HTERT RPE-1 (cell line): ENCODE data around the gene PNMA1.
"Not testable (repeated sequence)": the region's sequence is repeated elsewhere in the genome, so short reads cannot be mapped to it uniquely, and the experiment has no call there.

Experiments
- in situ Hi-C: fragments of 300-500 bp; cut with MboI; formaldehyde crosslinking; loops from 4 replicates; pipeline ENCODE4 v1.14.3; 2020; ENCODE audit warnings: low sequenced_read_pairs

The PNMA1 gene

DNA sequence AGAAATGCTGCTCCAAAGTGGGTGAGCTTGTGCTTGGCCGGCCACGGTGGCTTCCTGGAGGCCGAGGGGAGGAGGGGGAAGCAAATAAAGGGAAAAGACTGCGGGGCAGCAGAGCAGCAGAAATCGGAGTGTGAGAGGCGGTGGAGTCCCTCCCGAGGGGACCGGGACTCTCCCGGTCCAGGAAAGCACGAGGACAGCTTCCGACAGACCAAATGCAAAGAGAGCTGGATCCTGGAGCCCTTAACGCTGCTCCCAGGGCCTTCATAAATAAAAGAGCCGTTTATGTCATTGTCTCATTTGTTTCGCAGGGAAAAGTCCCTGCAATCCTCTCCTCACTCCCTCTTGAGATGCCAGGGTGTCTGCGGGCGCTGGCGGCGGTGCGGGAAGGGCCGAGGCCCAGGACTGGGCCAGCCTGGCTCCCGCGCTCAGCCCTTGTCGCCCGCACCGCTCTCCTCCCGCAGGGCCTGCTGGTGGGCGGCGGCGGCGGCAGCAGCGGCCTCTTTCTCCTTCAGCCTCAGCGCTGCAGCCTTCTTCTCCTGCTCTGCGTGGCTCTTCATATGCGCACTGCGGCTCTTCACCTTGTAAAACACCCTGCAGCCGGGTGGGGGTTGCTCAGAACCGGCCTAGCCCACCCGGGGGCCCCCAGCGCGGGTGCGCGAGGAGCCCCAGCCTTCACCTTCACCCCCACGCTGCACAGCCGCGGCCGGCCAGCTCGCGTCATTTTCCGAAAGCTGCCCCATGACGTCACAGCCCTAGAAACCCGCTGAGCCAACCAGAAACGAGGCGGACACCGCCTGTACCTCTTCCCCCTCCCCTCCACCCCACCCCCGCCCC lies 4.5 kb upstream of the PNMA1 start:
- in situ Hi-C loops, result no loop called here

DNA sequence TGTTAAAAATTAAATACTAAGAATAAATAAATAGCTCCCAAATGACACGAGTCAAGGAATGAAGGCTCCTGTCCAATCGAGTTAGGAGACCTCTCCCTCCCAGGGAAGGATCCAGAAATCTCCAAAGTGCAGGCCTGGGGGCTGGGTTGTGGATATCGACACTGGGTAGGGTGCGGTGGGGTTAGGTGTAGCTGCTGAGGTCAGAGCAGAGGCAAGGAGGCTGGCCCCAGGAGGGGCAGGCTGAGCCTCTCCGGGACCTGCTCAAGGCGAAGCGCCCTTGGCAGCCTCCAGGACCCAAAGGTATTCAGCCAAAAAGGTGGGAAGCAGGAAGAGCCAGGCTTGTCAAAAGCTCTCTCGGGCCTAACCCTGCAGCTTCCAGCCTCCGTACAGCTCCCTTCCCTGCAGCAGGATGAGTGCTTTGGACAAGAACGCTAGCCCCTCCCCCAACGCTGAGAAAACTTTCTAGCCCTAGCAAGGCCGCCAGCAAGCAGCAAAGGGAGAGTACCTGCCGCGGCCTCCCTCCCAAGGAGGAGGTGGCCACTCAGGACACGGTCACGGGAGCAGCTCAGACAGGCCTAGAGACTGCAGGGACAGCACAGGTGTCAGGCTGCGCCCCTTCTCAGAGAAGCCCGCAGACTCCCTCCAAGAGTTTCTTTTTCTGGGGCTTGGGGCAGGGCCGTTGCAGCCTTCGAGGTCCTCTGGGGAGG lies 3.7 kb upstream of the PNMA1 start:
- in situ Hi-C loops, result no loop called here

DNA sequence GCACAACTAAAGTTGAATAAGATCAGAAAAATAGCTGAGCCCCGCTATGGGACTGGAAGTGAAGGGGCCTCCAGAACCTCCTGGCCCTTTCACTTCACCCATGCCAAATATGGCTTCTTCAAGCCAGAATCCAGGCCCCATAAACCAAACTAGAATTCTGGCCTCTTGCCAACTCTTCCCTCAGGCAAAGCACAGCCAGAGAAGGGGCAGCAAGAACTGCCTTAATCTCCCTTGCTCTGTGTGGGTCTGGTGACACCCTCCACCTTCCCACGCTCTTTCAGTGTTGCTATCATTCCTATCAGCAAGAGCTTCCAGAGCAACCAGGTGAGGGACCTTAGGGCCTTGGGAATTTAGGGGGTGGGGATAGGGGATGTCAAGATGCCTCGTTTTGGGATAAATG lies 3.1 kb upstream of the PNMA1 start:
- in situ Hi-C loops, result no loop called here

DNA sequence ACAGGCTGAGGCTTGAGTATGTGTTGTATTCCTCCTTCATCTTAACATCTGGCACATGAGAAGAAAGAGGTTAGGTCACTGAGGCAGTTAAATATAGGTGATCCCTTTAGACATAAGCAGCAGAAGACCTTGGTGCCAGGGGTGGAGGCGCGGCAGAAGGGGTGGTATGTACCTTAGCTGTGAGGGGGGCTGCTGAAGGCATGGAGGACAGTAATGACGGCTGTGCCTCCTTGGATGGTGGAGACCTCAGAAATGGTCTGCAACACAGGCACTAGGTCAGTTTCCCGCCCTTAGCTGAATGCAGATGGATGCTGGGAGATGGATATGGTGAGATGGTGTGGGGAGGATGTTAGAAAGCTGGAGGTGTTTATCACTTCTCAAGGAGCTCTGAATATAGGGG lies 1.5 kb upstream of the PNMA1 start:
- in situ Hi-C loops, result no loop called here

DNA sequence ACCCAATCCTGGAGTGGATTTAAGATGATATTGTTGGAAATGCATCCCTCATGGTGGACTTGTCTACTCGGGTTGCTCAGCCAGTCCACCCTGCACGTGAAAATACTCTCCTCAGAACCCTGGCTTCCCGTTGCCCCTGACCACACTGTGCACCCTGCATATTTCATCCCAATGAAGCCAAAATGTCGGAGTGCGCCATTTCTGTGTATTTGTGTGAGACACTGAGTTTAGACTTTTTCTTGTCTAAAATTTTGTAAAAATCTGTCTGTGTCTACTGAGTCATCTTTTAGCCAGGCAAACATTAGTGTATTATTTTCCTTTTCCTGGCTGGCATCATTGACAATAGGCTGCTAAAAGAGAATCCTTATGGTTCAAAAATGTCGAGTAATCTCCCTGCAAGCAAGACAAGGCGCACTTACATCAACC lies 485 bp upstream of the PNMA1 start:
- in situ Hi-C loops, result no loop called here

DNA sequence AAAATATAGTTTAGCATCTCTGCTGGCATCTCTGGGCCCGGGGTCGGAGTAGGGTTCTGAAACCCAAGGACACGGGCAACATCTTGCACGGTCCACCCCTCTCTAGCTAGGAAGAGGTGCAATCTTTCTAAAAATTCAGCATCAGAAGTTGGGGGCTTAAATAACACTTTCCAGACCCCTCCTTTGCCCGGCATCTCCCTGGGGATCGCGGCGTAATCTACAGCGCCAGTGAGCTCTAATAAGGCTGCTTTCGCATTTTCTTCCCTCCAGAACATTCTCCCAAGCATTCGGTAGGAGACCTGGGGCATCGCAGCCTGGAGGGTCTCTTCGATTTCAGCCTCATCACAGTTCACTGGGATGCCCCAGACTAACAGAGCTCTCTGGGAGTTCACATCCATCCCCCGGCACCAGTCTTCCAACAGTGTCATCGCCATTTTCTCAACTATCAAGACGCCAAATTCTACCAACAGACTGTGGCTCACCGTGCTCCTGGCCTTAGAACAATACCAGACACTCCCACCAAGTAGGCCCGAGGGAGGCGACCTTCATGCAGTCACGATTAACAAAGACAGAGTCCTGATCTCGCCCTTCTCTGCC lies 880 bp downstream of the PNMA1 start:
- in situ Hi-C loops, result no loop called here

DNA sequence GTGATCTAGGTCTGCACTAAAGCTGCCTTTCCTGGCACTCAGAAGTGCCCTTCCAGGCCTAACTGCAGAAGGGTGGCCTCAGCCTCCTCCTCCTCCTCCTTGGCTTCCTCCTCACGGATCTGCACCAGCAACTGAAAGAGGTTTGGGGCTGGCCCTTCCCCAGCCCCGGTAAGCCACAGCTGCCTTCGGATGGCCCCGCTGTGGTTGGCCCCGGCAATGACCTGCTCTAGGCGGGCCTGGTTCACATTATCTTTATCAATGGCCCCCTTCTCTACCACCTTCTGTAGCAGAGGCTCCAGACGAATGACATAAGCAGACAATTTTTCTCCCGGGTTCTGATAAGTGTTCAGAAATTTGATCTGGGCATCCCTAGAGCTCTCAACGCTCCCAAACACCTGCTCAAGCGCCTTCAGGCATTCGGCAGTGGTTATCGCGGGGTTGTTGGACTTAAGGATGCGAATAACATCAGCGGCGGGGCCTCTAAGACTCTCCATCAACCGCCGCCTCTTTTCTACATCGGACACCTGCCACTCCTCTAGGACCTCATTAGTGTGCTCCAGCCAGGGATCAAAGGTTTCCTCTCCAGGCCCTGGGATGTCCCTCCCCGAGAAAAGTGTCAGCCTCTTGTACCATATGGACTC lies 1.5 kb downstream of the PNMA1 start:
- in situ Hi-C loops, result no loop called here

DNA sequence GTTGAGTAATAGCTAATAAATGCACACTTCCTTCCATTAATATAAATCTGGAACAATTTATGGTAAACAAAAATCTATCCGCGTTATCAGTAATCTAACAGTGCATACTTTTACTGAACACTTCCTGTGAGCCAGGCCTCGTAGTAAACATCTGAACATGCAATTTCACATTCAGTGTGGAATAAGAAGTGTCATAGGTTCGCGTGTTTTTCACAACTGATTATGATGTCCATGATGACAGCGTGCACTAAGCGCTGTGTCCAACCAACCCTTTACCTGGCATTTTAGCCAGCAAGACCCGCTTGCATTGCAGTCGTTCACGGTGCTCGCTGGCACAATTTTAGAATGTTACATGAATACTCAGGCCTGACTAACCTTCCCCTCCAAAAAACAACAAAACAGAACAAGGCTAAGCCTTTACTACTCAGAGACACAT lies 2.1 kb downstream of the PNMA1 start:
- in situ Hi-C loops, result no loop called here

DNA sequence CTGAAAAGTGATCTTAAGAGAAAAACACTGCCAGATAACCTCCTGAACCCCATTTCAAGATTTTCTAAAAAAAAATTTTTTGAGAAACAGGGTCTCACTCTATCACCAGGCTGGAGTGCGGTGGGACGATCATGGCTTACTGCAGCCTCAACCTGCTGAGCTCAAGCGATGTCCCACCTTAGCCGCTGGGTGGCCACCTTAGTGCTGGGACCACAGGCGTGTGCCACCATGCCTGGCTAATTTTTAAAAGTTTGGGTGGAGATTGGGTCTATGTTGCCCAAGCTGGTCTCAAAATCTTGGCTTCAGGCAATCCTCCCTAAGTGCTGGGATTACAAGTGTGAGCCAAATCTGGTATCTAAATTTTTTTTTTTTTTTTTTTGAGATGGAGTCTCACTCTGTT lies 3.4 kb downstream of the PNMA1 start:
- in situ Hi-C loops, result no loop called here

DNA sequence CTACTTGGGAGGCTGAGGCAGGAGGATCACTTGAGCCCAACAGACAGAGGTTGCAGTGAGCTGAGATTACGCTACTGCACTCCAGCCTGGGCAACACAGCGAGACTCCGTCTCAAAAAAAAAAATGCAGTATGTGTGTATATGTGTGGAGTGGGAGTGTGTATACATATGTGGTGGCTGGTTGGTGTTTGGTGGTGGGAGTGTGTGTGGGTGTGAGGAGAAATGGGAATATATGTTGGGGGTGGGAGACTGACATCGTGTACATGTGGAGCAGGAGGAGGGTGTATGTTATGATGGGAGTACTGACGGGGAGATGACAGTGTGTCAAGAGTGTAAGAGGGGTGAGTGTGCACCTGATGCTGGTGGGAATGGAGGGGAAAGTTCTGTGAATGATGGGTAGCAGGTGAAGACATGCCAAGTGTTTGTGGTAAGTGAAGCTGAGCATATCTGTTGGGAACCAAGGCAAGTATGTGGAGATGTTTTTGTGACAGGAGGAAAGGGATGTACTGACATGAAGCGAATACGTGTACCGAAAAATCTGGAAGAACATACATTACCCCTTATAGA lies 4.2 kb downstream of the PNMA1 start:
- in situ Hi-C loops, result no loop called here

DNA sequence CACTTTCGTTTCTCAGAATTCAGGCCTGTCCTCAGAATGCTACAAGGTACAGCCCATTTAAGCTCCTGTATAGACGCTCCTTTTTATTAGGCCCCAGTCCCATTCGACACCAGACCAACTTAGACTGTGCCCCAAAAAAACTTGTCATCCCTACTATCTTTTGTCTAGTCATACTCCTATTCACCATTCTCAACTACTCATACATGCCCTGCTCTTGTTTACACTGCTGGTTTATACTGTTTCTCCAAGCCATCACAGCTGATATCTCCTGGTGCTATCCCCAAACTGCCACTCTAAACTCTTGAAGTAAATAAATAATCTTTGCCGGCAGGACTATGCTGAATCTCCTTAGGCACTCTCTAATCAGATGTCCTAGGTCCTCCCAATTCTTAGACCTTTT lies 6.1 kb downstream of the PNMA1 start:
- in situ Hi-C loops, result not testable (repeated sequence)

DNA sequence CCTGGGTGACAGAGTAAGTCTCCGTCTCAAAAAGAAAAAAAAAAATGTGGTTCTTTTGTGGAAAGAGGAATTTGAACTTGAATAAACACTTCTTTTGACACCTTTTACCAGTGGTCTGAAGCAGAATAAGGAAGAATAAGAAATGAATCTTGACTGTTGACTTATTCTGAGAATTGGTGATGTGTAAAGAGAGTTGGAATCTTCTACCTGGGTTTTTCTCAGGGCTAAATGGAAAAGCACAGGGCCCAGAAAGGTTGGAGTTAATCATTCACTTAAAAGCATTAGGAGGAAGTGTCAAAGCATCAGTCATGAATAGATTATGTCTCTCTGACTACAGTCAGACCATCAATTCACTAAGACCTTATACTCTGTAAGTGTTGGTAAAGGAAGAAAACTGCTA lies 13.9 kb downstream of the PNMA1 start:
- in situ Hi-C loops, result no loop called here

DNA sequence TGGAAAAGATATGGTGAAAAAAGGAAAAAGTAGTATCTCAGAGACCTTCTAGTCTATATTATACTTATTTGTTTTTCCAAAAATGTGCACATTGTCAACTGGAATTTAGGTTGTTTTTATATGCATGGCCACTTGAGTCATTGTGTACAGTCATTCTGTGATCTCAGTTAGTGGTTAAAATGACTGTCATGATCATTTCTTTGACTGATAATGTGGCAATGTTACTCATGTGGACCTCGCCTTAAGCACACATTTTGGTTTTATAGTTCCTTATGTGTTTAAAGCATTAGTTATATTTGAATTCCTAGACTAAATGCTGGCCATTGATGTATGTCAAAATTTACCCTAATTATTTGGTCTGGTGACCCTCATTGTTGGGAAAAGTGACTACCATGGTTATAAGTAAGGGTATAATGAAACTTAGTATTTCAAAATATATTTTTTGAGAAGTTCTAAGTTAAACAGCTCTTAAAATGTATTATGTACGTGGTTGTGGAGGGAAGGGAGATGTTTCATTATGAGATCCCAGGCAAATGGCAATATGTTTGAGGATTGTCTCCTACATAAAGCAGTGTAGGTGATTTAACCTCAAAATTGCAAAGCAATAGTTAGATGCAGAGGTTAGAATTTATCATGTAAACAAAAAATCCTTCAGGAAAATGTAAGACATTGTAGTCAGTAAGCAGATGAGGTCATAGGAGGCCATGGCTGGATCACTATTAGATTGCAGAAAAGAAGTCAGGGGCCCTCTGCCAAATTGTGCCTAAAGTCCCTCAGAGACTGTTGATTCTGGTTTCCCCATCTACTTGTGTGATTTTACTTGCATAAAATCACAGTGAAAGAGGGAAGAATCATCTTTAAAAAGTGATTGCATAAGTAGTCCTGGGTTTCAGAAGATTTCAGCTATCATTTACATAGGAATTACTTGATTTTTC lies 17.5 kb downstream of the PNMA1 start:
- in situ Hi-C loops, result no loop called here

DNA sequence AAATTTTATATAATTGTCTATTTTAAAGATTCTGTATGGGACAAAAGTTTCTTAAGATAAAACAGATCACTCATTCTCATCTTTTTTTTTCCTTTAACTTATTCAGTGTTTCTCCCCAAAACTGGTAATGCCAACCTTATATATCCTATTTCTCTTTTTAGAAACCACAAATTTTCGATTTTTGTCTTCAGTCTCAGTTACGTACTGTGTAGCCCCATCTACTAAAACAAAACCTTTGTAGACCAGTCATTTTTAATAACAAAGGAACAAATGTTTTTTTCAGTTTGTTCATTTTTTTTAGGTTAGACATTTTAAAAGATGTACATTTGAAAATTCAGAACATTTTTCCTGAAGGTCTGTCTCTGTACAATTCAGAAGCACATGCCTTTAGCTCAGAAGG lies 18.2 kb downstream of the PNMA1 start:
- in situ Hi-C loops, result no loop called here

DNA sequence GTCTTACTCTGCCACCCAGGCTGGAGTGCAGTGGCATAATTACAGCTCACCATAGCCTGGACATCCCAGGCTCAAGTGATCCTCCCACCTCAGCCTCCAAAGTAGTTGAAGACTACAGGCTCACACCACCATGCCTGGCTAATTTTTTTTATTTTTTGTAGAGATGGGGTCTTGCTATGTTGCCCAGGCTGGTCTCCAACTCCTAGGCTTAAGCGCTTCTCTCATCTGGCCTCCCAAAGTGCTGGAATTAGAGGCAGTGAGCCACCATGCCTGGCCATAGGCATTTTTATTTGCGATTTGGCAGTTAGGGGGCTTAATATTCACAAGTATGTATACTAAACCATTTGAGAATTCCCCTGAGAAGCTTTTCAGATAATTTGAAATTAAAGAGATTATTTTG lies 19.1 kb downstream of the PNMA1 start:
- in situ Hi-C loops, result no loop called here

DNA sequence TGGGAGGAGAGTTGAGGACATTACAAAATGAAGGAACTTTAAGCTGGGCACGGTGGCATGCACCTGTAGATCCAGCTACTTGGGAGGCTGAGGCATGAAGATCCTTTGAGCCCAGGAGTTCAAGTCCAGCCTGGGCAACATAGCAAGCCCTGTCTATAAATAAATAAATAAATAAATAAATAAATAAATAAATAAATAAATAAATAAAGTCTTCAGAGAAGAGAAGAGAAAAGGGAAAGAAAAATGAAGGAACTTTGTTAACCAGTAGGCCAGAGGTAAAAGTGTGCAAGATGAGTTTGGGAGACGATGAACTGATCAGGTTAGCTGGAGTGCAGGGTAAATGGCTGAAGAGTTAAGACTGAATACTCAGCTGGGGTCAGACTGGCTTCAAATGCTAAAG lies 20.1 kb downstream of the PNMA1 start:
- in situ Hi-C loops, result no loop called here

DNA sequence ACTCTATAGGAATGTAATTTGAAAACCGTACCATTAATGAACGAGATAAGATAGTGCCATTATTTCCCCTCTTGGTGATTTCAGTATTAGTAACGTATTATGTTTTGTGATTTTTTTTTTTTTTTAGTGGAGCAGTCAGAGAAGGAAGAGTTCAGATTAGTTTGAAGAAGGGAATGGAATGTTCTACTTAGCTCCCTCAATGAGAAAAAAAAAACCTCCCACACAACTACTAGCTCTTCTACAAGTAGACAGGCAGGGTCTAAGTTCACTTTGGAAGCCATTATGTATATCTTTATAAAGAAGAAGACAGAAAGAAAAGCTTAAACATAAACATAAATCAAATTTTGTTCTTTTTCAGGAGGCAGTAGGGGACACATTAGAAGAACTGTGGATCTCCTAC lies 27.3 kb downstream of the PNMA1 start:
- in situ Hi-C loops, result no loop called here

DNA sequence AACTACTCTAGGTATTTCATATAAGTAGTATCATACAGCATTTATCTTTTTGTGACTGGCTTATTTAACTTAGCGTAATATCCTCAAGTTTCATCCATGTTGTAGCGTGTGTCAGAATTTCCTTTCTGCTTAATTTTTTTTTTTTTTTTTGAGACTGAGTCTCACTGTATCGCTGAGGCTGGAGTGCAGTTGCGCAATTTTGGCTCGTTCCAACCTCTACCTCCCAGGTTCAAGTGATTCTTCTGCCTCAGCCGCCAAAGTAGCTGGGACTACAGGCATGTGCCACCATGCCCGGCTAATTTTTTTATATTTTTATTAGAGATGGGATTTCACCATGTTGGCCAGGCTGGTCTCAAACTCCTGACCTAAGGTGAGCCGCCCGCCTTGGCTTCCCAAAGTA lies 28.9 kb downstream of the PNMA1 start:
- in situ Hi-C loops, result no loop called here

DNA sequence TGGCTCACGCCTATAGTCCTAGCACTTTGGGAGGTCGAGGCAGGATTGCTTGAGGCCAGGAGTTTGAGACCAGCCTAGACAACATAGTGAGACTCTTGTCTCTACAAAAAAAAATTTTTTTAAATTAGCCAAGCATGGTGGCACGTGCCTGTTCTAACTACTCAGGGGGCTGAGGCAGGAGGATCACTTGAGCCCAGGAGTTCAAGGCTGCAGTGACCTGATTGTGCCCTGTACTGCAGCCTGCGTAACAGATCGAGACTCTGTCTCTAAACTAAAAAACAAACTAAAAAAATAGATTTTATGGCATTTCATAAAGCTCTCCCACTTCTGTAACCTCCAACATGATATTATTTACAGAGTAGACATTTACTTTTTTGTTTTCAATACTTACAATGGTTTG lies 29.6 kb downstream of the PNMA1 start:
- in situ Hi-C loops, result no loop called here

DNA sequence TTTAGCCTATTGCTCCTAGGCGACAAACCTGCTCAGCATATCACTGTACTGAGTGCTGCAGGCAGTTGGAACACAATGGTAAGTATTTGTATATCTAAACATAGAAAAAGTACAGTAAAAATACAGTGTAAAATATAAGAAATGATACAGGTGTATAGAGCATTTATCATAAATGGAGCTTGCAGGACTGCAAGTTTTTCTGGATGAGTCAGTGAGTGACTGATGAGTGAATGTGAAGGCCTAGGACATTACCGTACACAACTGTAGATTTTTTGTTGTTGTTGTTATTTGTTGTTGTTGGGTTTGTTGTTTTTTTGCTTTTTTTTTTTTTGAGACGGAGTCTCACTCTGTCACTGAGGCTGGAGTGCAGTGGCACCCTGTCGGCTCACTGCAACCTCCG lies 33.4 kb downstream of the PNMA1 start:
- in situ Hi-C loops, result no loop called here
